ENCODE data around the gene COMMD6.

DNA sequence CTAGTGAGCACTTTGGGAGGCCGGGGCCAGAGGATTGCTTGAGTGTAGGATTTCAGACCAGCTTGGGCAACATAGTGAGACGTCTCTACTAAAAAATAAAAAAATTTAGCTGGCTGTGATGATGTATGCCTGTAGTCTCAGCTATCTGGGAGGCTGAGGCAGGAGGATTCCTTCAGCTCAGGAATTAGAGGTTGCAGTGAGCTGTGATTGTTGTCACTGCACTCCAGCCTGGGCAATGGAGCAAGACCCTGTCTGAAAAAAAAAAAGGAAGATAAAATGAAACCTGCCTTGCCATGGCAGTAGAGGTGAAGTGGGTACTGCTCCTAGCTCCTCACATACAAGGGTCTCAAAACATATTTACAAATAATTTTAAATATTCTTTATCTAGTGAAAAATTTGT lies 19.3 kb upstream of the COMMD6 start:
- TF ChIP-seq, protein P1, sequence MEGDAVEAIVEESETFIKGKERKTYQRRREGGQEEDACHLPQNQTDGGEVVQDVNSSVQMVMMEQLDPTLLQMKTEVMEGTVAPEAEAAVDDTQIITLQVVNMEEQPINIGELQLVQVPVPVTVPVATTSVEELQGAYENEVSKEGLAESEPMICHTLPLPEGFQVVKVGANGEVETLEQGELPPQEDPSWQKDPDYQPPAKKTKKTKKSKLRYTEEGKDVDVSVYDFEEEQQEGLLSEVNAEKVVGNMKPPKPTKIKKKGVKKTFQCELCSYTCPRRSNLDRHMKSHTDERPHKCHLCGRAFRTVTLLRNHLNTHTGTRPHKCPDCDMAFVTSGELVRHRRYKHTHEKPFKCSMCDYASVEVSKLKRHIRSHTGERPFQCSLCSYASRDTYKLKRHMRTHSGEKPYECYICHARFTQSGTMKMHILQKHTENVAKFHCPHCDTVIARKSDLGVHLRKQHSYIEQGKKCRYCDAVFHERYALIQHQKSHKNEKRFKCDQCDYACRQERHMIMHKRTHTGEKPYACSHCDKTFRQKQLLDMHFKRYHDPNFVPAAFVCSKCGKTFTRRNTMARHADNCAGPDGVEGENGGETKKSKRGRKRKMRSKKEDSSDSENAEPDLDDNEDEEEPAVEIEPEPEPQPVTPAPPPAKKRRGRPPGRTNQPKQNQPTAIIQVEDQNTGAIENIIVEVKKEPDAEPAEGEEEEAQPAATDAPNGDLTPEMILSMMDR (IDR thresholded peaks at IDR 0.05; ENCODE audit: low read length) = no peak
- no peak for TF ChIP-seq EZH2 (IDR thresholded peaks at IDR 0.05; ENCODE audit: borderline replicate concordance, low read length)

Data from OCI-LY1 (cell line).